Superior temporal gyrus (tissue), 1 donor: ENCODE data around the gene ANKRD60.

Experiments used
- DNase-seq: peaks from one replicate; pipeline ENCODE4 v3.0.0-alpha.2; 2016; ENCODE audit errors: extremely low spot score

The ANKRD60 gene

DNA sequence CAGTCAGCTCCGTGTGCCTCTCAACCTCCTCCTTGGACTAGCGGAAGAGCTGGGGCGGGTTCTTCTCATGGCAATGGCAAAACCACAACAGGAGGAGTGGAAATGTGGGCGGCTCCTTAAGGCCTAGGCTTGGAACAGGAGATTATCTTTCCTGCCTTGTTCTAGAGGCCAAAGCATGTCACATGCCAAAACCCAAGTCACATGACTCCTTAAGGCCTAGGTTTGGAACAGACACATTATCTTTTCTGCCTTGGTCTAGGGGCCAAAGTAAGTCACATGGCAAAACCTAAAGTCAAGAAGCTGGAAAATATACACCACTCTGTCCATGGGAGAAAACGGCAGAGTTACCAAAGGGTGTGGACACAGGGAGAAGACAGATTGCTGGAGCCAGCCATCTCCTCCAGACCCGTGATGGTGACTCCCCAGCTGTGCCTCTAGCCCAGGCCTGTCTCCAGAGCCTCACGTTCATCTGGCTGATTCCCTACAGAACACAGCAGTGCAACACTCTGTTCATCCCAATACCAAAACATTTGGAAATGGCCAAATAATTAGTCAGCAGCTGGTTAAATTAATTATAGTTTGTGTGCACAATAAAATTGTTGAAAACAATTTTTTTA, 34.2 kb downstream of the ANKRD60 start:
- DNase-seq: no peak

DNA sequence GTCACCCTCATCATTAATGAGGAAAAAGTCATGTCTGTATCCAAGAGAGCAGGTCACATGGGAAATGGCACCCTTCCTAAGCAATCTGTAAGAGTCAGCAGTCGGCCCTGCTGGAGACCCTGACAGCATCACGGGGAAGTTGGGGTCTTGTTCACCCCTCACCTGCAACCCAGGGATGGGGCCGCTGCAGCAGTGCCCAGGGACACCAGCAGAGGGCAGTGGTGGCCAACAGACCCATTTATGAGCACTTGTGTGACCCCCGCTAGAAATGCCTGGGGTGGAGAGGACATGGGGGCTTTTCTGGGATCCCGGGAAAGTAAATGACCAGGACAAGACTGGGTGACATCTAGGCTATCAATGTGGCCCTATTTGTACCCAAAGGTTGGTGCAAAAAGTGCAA, 35.9 kb downstream of the ANKRD60 start:
- DNase-seq: no peak

DNA sequence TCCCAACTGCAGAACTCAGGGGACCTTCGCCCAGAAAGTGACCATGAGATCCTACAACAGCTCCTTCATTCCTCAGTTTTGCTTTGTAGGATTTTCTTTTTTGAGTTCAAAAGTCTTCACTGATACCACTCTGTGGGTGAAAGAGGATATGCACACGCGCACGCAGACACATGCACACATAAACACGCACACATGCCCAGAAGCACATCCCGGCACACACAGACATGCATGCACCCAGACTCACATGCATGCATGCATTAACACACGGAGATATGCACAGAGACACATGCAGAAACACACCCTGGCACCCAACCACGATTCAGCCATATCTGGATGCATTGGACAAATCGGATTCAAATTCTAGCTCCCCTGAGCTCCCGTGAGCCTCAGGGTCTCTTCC, 36.4 kb downstream of the ANKRD60 start:
- no peak for DNase-seq

DNA sequence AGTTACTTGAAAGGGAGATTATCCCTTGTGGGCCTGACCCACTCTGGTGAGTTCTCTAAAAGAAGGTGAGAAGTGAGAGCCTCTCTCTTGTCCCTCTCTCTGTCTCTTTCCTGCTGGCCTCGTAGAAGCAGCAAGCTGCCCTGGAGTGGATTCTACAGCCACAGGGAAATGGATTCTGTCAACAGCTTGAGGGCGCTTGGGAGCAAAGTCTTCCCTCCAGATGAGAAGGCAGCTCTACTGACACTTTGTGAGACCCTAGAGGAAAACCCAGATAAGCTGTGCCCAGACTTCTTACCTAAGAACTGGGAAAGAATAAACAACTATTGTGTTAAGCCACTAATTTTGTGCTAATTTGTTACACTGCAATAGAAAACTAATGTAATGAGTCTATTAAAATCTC, 39.9 kb downstream of the ANKRD60 start:
- DNase-seq: no peak

DNA sequence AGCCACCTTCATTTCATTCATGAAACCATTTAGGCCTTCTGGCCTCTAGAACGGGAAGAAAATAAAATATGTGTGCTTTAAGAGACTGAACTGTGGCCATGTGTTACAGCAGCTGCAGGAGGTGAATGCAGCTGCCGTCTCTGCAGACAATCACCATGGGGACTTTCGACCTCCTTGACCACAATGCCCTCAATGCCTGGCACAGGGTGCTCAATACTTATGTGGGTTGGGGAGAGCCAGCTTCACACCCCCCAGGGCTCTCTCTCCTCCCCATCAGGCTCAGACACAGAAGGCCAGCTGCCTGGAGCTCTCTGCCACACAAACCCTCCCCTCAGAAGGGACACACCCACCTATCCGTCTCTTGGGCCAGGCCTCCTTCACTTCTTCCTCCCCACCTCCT, 43.5 kb downstream of the ANKRD60 start:
- DNase-seq: no peak

- no peak for DNase-seq
Measured at GRCh38 chr20:58184063-58184462, 44.4 kb downstream of the ANKRD60 start.

GRCh38 chr20:58182521-58183140, 45.8 kb downstream of the ANKRD60 start:
- no peak for DNase-seq

GRCh38 chr20:58179432-58180099, 48.9 kb downstream of the ANKRD60 start:
- peak; percentile 58 for DNase-seq

- no peak for DNase-seq
Measured at GRCh38 chr20:58179083-58179431, 49.4 kb downstream of the ANKRD60 start.

- no peak for DNase-seq
Measured at GRCh38 chr20:58177799-58178198, 50.7 kb downstream of the ANKRD60 start.

DNA sequence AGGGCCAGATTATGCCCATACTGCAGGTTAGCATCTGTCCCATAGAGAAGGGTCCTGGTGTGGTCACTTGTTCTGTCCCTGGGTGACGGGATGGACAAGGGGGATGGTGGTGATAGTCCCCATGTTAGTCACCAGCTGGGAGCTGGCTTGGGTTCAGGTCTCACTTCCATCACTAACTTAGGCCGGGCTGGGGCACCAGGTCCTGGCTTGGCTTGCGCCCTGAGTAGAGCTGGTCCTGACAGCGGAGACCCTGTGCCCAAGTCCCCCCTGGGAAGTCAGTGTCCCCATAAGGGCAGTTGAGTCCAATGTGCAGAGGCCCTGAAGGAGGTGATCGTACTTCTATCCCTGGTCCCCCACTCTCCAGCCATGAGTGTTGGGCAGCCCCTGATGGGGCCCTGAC, 52.6 kb downstream of the ANKRD60 start:
- DNase-seq: no peak

DNA sequence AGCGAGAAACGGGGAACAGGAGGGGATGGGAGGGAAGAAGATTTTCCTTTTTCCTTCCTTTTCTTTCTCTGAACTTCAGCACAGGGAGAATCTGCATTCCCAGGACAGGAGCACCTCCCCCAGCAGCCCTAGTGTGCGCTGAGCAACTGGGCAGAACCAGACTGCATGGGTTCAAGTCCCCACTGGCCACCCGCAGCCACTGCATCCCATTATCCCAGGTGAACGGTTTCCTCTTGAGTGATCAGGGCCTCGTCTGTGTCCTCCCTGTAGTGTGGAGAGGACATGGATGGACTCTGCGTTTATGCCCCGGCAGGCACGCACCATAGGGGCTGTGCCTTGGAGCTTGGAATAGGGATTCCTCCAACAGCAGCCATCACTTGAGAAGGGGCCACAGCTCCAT, 53.0 kb downstream of the ANKRD60 start:
- DNase-seq: no peak

GRCh38 chr20:58174708-58175280, 53.7 kb downstream of the ANKRD60 start:
- no peak for DNase-seq

- DNase-seq: no peak
Measured at GRCh38 chr20:58173930-58174707, 54.3 kb downstream of the ANKRD60 start.

GRCh38 chr20:58173091-58173490, 55.4 kb downstream of the ANKRD60 start:
- no peak for DNase-seq

GRCh38 chr20:58171796-58172425, 56.5 kb downstream of the ANKRD60 start:
- DNase-seq: no peak

GRCh38 chr20:58169450-58169849, 59.0 kb downstream of the ANKRD60 start:
- no peak for DNase-seq

DNA sequence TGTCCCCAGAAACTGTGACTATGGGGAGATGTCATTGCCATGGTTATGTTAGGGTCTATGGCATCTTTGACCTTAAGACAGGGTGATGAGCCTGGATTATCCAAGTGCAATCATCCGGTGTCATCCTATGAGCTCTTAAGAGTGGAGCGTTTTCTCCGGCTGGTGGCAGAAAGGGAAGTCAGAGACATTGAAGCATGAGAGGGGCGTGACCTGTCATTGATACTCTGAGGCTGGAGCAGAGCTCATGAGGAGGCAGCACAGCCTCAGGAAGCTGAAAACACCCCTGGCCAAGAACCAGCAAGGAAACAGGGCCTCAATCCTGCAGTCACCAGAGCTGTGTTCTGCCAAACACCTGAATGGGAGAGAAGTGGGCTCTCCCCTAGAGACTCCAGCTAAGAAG, 59.6 kb downstream of the ANKRD60 start:
- DNase-seq: no peak

- no peak for DNase-seq
Measured at GRCh38 chr20:58167759-58168158, 60.7 kb downstream of the ANKRD60 start.
